GM23338 (cell line): Measurements from ENCODE around the gene KDM4B. TPM values are rescaled to one million over a fixed set of nuclear protein-coding genes. Genes with fewer than 3 reads are reported as not detected.

Experiments used
- ATAC-seq: fragments of 200-7000 bp; cut with Tn5 transposase; 3 replicates; pipeline ENCODE4 v1.9.1; 2020
- DNase-seq: peaks from one replicate; pipeline ENCODE4 v3.0.0-alpha.2; 2015; ENCODE audit warnings: low spot score
- H2AFZ ChIP-seq: fragments of 200-600 bp; sonication (generic); 2 replicates; pipeline ENCODE4 v1.8.0; 2016; ENCODE audit warnings: antibody characterized with exemption, mild to moderate bottlenecking, moderate library complexity
- H3F3A ChIP-seq: fragments of 200-600 bp; sonication (generic); replicated peaks from 2 replicates; pipeline ENCODE4 v1.8.0; 2017; ENCODE audit warnings: antibody characterized with exemption, mixed run types, low read depth
- H3K27ac ChIP-seq: fragments of 200-600 bp; sonication (generic); 2 replicates; pipeline ENCODE4 v1.6.1; 2016; ENCODE audit warnings: low read depth
- H3K27me3 ChIP-seq: fragments of 200-600 bp; sonication (generic); 2 replicates; pipeline ENCODE4 v1.8.0; 2016; ENCODE audit warnings: mild to moderate bottlenecking, mixed run types, moderate library complexity; ENCODE audit not compliant: insufficient read depth
- H3K36me3 ChIP-seq: fragments of 200-600 bp; sonication (generic); 2 replicates; pipeline ENCODE4 v1.8.0; 2016; ENCODE audit warnings: mild to moderate bottlenecking; ENCODE audit not compliant: insufficient read depth
- H3K4me1 ChIP-seq: fragments of 200-600 bp; sonication (generic); 2 replicates; pipeline ENCODE4 v1.8.0; 2016; ENCODE audit warnings: mild to moderate bottlenecking, moderate library complexity; ENCODE audit not compliant: insufficient read depth
- H3K4me2 ChIP-seq: fragments of 200-600 bp; sonication (generic); 2 replicates; pipeline ENCODE4 v1.7.1; 2017; ENCODE audit warnings: mixed run types
- H3K4me3 ChIP-seq: fragments of 200-600 bp; sonication (generic); 2 replicates; pipeline ENCODE4 v1.6.1; 2016; ENCODE audit warnings: mixed run types
- H3K79me2 ChIP-seq: fragments of 200-600 bp; sonication (generic); replicated peaks from 2 replicates; pipeline ENCODE4 v1.8.0; 2017; ENCODE audit warnings: mild to moderate bottlenecking; ENCODE audit not compliant: insufficient read depth
- H3K9me2 ChIP-seq: fragments of 200-600 bp; sonication (generic); 2 replicates; pipeline ENCODE4 v1.8.0; 2017; ENCODE audit not compliant: insufficient read depth
- H4K20me1 ChIP-seq: fragments of 200-600 bp; sonication (generic); replicated peaks from 2 replicates; pipeline ENCODE4 v1.8.0; 2017; ENCODE audit warnings: mild to moderate bottlenecking; ENCODE audit not compliant: insufficient read depth
- H3K27ac Mint-ChIP-seq: 2 replicates; pipeline ENCODE4 v1.8.0; 2020; ENCODE audit warnings: inconsistent platforms, mild to moderate bottlenecking, moderate library complexity, mixed read lengths
- H3K27me3 Mint-ChIP-seq: 3 replicates; pipeline ENCODE4 v1.8.0; 2022; ENCODE audit warnings: low read depth, mild to moderate bottlenecking, moderate library complexity, mixed read lengths, inconsistent platforms; ENCODE audit not compliant: insufficient read depth, poor library complexity
- H3K36me3 Mint-ChIP-seq: 3 replicates; pipeline ENCODE4 v1.8.0; 2021; ENCODE audit warnings: low read depth, mild to moderate bottlenecking, inconsistent platforms, moderate library complexity, mixed read lengths
- H3K4me1 Mint-ChIP-seq: 3 replicates; pipeline ENCODE4 v1.8.0; 2020; ENCODE audit warnings: mild to moderate bottlenecking, inconsistent platforms, mixed read lengths
- H3K4me3 Mint-ChIP-seq: 3 replicates; pipeline ENCODE4 v1.8.0; 2021; ENCODE audit warnings: moderate library complexity, mild to moderate bottlenecking, inconsistent platforms, mixed read lengths
- H3K9me3 Mint-ChIP-seq: 3 replicates; pipeline ENCODE4 v1.8.0; 2020; ENCODE audit warnings: moderate library complexity, mild to moderate bottlenecking, inconsistent platforms, mixed read lengths
- CREB1 ChIP-seq: fragments of 250-450 bp; sonication (Bioruptor Pico); IDR thresholded peaks from 2 replicates; pipeline ENCODE4 v1.5.0; 2020; ENCODE audit warnings: low read depth, mild to moderate bottlenecking, moderate library complexity
- CTCF ChIP-seq, 2 experiments: fragments of 200-600 bp in 1 of 2; sonication (generic) in 1 of 2; conservative IDR thresholded peaks; 2 replicates each; pipeline versions ENCODE4 v1.5.1 to v1.6.1; 2016 to 2017; ENCODE audit warnings: antibody characterized with exemption in 2 of 2, low read depth in 2 of 2, mild to moderate bottlenecking in 2 of 2, moderate library complexity in 1 of 2
- ETS1 ChIP-seq: IDR thresholded peaks from 2 replicates; pipeline ENCODE4 v1.6.1; 2016; ENCODE audit warnings: antibody characterized with exemption
- EZH2 ChIP-seq: fragments of 200-600 bp; sonication (generic); IDR thresholded peaks from one replicate; pipeline ENCODE4 v1.8.0; 2017; ENCODE audit warnings: antibody characterized with exemption, mild to moderate bottlenecking, low read depth; ENCODE audit not compliant: unreplicated experiment
- EZH2phosphoT487 ChIP-seq: fragments of 200-600 bp; sonication (generic); IDR thresholded peaks from one replicate; pipeline ENCODE4 v1.8.1; 2018; ENCODE audit warnings: antibody characterized with exemption; ENCODE audit not compliant: unreplicated experiment
- JUNB ChIP-seq: IDR thresholded peaks from one replicate; pipeline ENCODE4 v1.6.1; 2016; ENCODE audit warnings: antibody characterized with exemption; ENCODE audit not compliant: unreplicated experiment
- NANOG ChIP-seq: IDR thresholded peaks from 2 replicates; pipeline ENCODE4 v1.6.1; 2016; ENCODE audit warnings: antibody characterized with exemption, borderline replicate concordance
- POLR2AphosphoS5 ChIP-seq: IDR thresholded peaks from 2 replicates; pipeline ENCODE4 v1.6.1; 2016; ENCODE audit warnings: antibody characterized with exemption, low read depth
- REST ChIP-seq: IDR thresholded peaks from one replicate; pipeline ENCODE4 v1.6.1; 2018; ENCODE audit warnings: antibody characterized with exemption; ENCODE audit not compliant: unreplicated experiment
- STAT1 ChIP-seq: IDR thresholded peaks from one replicate; pipeline ENCODE4 v1.6.1; 2016; ENCODE audit warnings: antibody characterized with exemption; ENCODE audit not compliant: unreplicated experiment
- ZNF114 ChIP-seq: fragments of 250-450 bp; sonication (Bioruptor Pico); IDR thresholded peaks from 2 replicates; pipeline ENCODE4 v1.5.0; 2020; ENCODE audit warnings: mild to moderate bottlenecking, moderate library complexity
- ZNF331 ChIP-seq: fragments of 250-450 bp; sonication (Bioruptor Pico); IDR thresholded peaks from 2 replicates; pipeline ENCODE4 v1.5.0; 2020; ENCODE audit warnings: low read depth, mild to moderate bottlenecking, moderate library complexity
- ZNF462 ChIP-seq: fragments of 250-450 bp; sonication (Bioruptor Pico); IDR thresholded peaks from 2 replicates; pipeline ENCODE4 v1.5.0; 2020; ENCODE audit warnings: mild to moderate bottlenecking, moderate library complexity
- polyA plus RNA-seq: library from polyadenylated mRNA; unstranded; fragments of >200 nt; fragmentation: Nextera tagmentation; extraction: Ambion mirVana; gene quantifications from 2 replicates; pipeline ENCODE4 v1.2.1, GENCODE V29; 2016
- total RNA-seq: library from RNA; depleted of rRNA; stranded (reverse); fragments of >200 nt; shearing (Covaris generic); gene quantifications from 2 replicates; pipeline ENCODE4 v1.2.3, GENCODE V29; 2014

The KDM4B gene
- total and polyA plus RNA-seq, 2 experiments from 2014 or later, result 9.1 to 27.6 TPM

GRCh38 chr19:4969772-4970531, 1.0 kb downstream of the KDM4B start:
- TF ChIP-seq ZNF462 (no peak), ZNF114 (no peak), EZH2phosphoT487 (no peak), EZH2 (no peak), CREB1 (CRISPR knock-in tag) (no peak), NANOG (no peak), POLR2AphosphoS5 (no peak), CTCF (conservative IDR thresholded peaks at IDR 0.05; ENCODE audit: low read depth in 2 of 2) (no peak), REST (no peak), STAT1 (no peak), ETS1 (no peak), ZNF331 (no peak), JUNB (no peak)
- Mint-ChIP-seq H3K27me3 (peaks cover 30% of the 10 kb centered on the region), H3K27ac (no peak overlapping the region; the same call in 1 of the 2 replicates), H3K9me3 (no peaks in the 10 kb centered on the region; the same call in 2 of the 3 replicates), H3K4me3 (peak overlapping the region; percentile 94), H3K4me1 (peaks cover 26% of the 10 kb centered on the region), H3K36me3 (peaks cover 2% of the 10 kb centered on the region; the same call in 1 of the 3 replicates)
- Histone ChIP-seq H3K9me2 (no peaks in the 10 kb centered on the region), H3K4me3 (peak overlapping the region; percentile 71), H2AFZ (no peak overlapping the region), H3F3A (0 out of 2 replicates have a peak, but pooled peaks cover 3% of the 10 kb centered on the region), H3K4me1 (peaks cover 21% of the 10 kb centered on the region), H3K27me3 (no peaks in the 10 kb centered on the region), H3K79me2 (peaks cover 52% of the 10 kb centered on the region), H3K4me2 (peak overlapping the region; percentile 94), H4K20me1 (peaks cover 24% of the 10 kb centered on the region), H3K27ac (0 out of 2 replicates have a peak overlapping the region, but pooled peaks have one; percentile 55), H3K36me3 (no peaks in the 10 kb centered on the region)
- DNase-seq (peak; percentile 32), ATAC-seq (no peak)
